Measurements from ENCODE around the gene ADARB1. TPM values are rescaled to one million over a fixed set of nuclear protein-coding genes. Genes with fewer than 3 reads are reported as not detected.

The ADARB1 gene
- total and polyA plus RNA-seq, 2 of the 8 experiments (the other 6 are each of a cell fraction or from before 2014, with no cell fraction given): 4.7 to 14.9 TPM

GRCh38 chr21:45124596-45124995 lies 50.2 kb downstream of the ADARB1 start:
- WGBS, 2 experiments (ENCODE audit: extremely low coverage in 1 of 2, insufficient coverage in 1 of 2, insufficient read length in 1 of 2, insufficient replicate concordance in 2 of 2, low coverage in 1 of 2, low lambda C conversion rate in 2 of 2, missing lambda C conversion rate in 1 of 2): 88% methylated on average over 6 of the region's 6 CpGs; no CpG with 5 or more reads in 1 of the 2 experiments
- Histone ChIP-seq H2BK5ac (ENCODE audit: low read depth, low read length) (no peak overlapping the region), H2AK5ac (ENCODE audit: low read depth, low read length) (no peak overlapping the region), H4K8ac (ENCODE audit: extremely low read depth, insufficient read depth, low read length) (no peak overlapping the region), H3K36me3 (ENCODE audit: control insufficient read depth in 2 of 4, insufficient read depth in 4 of 4, low read length in 3 of 4) (no peaks in the 10 kb centered on the region), H3K4me3 (ENCODE audit: extremely low read depth in 1 of 4, insufficient read depth in 2 of 4, low read depth in 3 of 4, low read length in 4 of 4) (no peak overlapping the region), H3K9ac (replicated peaks in 1 of 4; ENCODE audit: extremely low read depth in 1 of 4, low read depth in 3 of 4, low read length in 3 of 4) (no peak overlapping the region), H4K91ac (replicated peaks; ENCODE audit: insufficient read length, low read length) (no peak overlapping the region), H3K18ac (ENCODE audit: extremely low read depth, low read length) (no peak overlapping the region), H3K79me1 (ENCODE audit: low read depth, low read length) (no peaks in the 10 kb centered on the region), H3K4ac (replicated peaks; ENCODE audit: insufficient read length, low read depth, low read length) (no peak overlapping the region), H3K27ac (ENCODE audit: low read depth, low read length) (no peak overlapping the region), H3K23me2 (ENCODE audit: low read depth, low read length) (no peaks in the 10 kb centered on the region), H3K23ac (ENCODE audit: insufficient read length) (no peak overlapping the region), H2BK120ac (replicated peaks; ENCODE audit: low read depth, low read length) (no peak overlapping the region), H3K4me2 (ENCODE audit: insufficient read depth in 1 of 2, low read depth in 2 of 2, low read length in 2 of 2) (no peak overlapping the region), H4K20me1 (replicated peaks in 1 of 2; ENCODE audit: control insufficient read depth in 1 of 2, insufficient read depth in 2 of 2, low read length in 2 of 2) (peaks cover 0 to 7% of the 10 kb centered on the region in 2 experiments), H3K56ac (replicated peaks; ENCODE audit: insufficient read length, low read depth, low read length) (no peak overlapping the region), H3K27me3 (replicated peaks in 1 of 4; ENCODE audit: control insufficient read depth in 3 of 4, extremely low read depth in 1 of 4, insufficient read depth in 3 of 4, low read length in 3 of 4) (no peaks in the 10 kb centered on the region), H3K79me2 (ENCODE audit: control insufficient read depth in 1 of 2, insufficient read depth in 2 of 2, low read length in 2 of 2) (no peaks in the 10 kb centered on the region), H2AFZ (ENCODE audit: low read length) (no peak overlapping the region), H4K5ac (ENCODE audit: insufficient read length, low read depth, low read length) (no peak overlapping the region), H3K14ac (ENCODE audit: insufficient read length) (no peak overlapping the region), H3K4me1 (replicated peaks in 1 of 4; ENCODE audit: control insufficient read depth in 3 of 4, insufficient read depth in 4 of 4, low read length in 3 of 4) (no peaks in the 10 kb centered on the region), H2BK12ac (ENCODE audit: low read depth, low read length) (no peak overlapping the region), H2BK15ac (ENCODE audit: low read length) (no peak overlapping the region), H3K9me3 (ENCODE audit: insufficient read depth in 2 of 2, low read depth in 1 of 2, low read length in 1 of 2) (no peaks in the 10 kb centered on the region), H2BK20ac (ENCODE audit: low read length) (no peak overlapping the region)
- ChIA-PET POLR2A (ENCODE audit: partially characterized antibody) (interaction anchor here (1.2 to 1.3 kb wide), 2 partner anchors 14 to 28 kb away, joined by 3 read pairs; no protein-coding TSS in a partner anchor), CTCF (ENCODE audit: partially characterized antibody) (interaction anchor here (0.7 to 8.9 kb wide), 11 partner anchors 14 to 198 kb away, joined by 3 to 144 read pairs (median 3); no protein-coding TSS in a partner anchor)
- FAIRE-seq (no peak), DNase-seq (ENCODE audit: low read depth in 1 of 2, low spot score in 2 of 2) (no peak)
- TF ChIP-seq GABPA (IDR thresholded peaks at IDR 0.05; ENCODE audit: borderline replicate concordance, insufficient read depth, low read length): no peak
- TF ChIP-seq, protein P1, sequence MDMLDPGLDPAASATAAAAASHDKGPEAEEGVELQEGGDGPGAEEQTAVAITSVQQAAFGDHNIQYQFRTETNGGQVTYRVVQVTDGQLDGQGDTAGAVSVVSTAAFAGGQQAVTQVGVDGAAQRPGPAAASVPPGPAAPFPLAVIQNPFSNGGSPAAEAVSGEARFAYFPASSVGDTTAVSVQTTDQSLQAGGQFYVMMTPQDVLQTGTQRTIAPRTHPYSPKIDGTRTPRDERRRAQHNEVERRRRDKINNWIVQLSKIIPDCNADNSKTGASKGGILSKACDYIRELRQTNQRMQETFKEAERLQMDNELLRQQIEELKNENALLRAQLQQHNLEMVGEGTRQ (IDR thresholded peaks at IDR 0.05; ENCODE audit: low read length): no peak
- no peak for TF ChIP-seq CTBP2 (IDR thresholded peaks at IDR 0.05; ENCODE audit: borderline replicate concordance, insufficient read depth, insufficient read length, low read length)
- no peak for TF ChIP-seq RAD21 (IDR thresholded peaks at IDR 0.05 in 1 of 2, conservative IDR thresholded peaks at IDR 0.05 in 1 of 2; ENCODE audit: low read depth in 2 of 2, low read length in 2 of 2)
- TF ChIP-seq SP1 (IDR thresholded peaks at IDR 0.05; ENCODE audit: low read depth, low read length): no peak
- TF ChIP-seq CBX5 (IDR thresholded peaks at IDR 0.05; ENCODE audit: low read depth, low read length): no peak
- TF ChIP-seq SIRT6 (IDR thresholded peaks at IDR 0.05; ENCODE audit: low read length): no peak
- TF ChIP-seq ASH2L (IDR thresholded peaks at IDR 0.05; ENCODE audit: low read length): no peak
- TF ChIP-seq SP2 (IDR thresholded peaks at IDR 0.05; ENCODE audit: low read length): no peak
- no peak for TF ChIP-seq CREB1 (IDR thresholded peaks at IDR 0.05)
- TF ChIP-seq ZNF274 (IDR thresholded peaks at IDR 0.05; ENCODE audit: borderline replicate concordance, extremely low read depth, low read length): no peak

All from H1 (cell line).